Activated naive CD8-positive, alpha-beta T cell treated with anti-CD3 and anti-CD28 coated beads, Interleukin-2, amount 10 ng/mL, durations not matched to agents 7 days and 5 days (primary cell): Measurements from ENCODE around the gene HERC2. TPM values are rescaled to one million over a fixed set of nuclear protein-coding genes. Genes with fewer than 3 reads are reported as not detected.
"Not testable (repeated sequence)": the region's sequence is repeated elsewhere in the genome, so short reads cannot be mapped to it uniquely, and the experiment has no call there.

Experiments used
- ATAC-seq: fragments of 150-1000 bp; cut with Tn5 transposase; one replicate; pipeline ENCODE4 v1.10.0; 2021; ENCODE audit warnings: low read depth, moderate library complexity
- POLR2A ChIA-PET: fragments of 350-600 bp; sonication (Branson Sonifier 250); formaldehyde crosslinking; loops from one replicate; lab custom pipeline; 2021; ENCODE audit warnings: antibody characterized with exemption; lab: Charles Lee
- DNase-seq: peaks from one replicate; pipeline ENCODE4 v3.0.0; 2021
- H3K27ac Mint-ChIP-seq: one replicate; pipeline ENCODE4 v1.8.0; 2022; ENCODE audit warnings: mild to moderate bottlenecking, mixed read lengths
- H3K27me3 Mint-ChIP-seq: one replicate; pipeline ENCODE4 v1.8.0; 2022; ENCODE audit warnings: mild to moderate bottlenecking, moderate library complexity, mixed read lengths
- H3K36me3 Mint-ChIP-seq: one replicate; pipeline ENCODE4 v1.8.0; 2021; ENCODE audit warnings: mild to moderate bottlenecking, mixed read lengths
- H3K4me1 Mint-ChIP-seq: one replicate; pipeline ENCODE4 v1.8.0; 2021; ENCODE audit warnings: mixed read lengths
- H3K4me3 Mint-ChIP-seq: one replicate; pipeline ENCODE4 v1.8.0; 2022; ENCODE audit warnings: mild to moderate bottlenecking, moderate library complexity, mixed read lengths
- H3K9me3 Mint-ChIP-seq: one replicate; pipeline ENCODE4 v1.8.0; 2021; ENCODE audit warnings: mixed read lengths
- total RNA-seq, 2 experiments: library from RNA; stranded (reverse); gene quantifications; one replicate each; pipeline ENCODE4 v1.2.3, GENCODE V29; 2021

HERC2 gene
- total RNA-seq, 2 experiments from 2014 or later: 43.0 to 47.0 TPM

DNA sequence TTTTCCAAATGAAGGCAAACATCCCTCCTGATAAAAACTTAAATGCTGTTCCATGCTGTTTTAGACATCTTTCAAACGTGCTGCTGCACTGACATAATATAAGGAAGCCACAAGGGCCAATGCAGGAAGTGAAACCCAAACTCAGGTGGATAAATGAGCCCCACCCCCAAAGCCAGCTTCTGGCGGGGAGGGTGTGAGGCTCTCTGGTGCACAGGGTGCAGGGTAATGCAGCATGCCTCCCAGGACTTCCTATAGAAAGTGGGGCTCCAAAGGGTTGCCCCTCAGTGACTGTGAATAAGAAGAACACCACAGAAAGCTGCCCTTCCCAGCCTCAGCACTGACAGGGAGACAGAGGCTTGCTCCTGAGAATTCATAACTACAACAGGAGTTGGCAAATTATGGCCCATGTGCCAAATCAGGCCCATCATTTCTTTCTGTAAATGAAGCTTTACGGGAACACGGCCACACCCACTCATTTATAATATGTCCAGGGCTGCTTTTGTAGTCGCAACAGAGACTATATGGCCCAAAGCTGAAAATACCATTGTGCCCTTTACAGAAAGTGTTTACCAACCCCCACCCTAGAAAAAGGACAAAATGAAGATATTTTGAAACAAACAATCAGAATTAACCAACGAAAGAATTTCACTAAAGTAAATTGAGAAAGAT lies 185.6 kb downstream of the HERC2 start:
- H3K9me3 Mint-ChIP-seq, H3K4me3 Mint-ChIP-seq, POLR2A ChIA-PET, H3K27me3 Mint-ChIP-seq: not testable (repeated sequence)
- peak overlapping the region; percentile 72 for H3K27ac Mint-ChIP-seq
- peak; percentile 100 for ATAC-seq
- DNase-seq: peak; percentile 47
- H3K36me3 Mint-ChIP-seq: peaks cover 24% of the 10 kb centered on the region
- peaks cover 16% of the 10 kb centered on the region for H3K4me1 Mint-ChIP-seq

DNA sequence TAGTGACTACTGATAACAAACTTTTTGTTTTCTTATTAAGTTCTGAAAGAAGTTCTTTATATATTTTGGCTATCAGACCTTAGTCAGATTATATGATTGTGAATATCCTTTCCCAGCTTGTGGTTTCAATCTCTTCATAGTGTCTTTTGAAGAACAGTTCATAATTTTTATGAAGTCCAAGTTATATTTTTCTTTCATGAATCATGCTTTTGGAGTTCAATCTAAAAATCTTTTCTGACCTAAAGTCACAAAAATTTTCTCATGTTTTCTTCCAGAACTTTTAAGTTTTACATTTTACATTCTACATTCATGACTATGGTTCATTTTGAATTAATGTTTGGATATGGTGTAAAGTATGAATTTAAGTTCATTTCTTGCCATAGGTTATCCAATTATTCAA lies 188.7 kb downstream of the HERC2 start:
- no peak overlapping the region for H3K4me3 Mint-ChIP-seq
- DNase-seq: no peak
- H3K27me3 Mint-ChIP-seq: no peaks in the 10 kb centered on the region
- H3K9me3 Mint-ChIP-seq: no peaks in the 10 kb centered on the region
- peaks cover 16% of the 10 kb centered on the region for H3K4me1 Mint-ChIP-seq
- peaks cover 14% of the 10 kb centered on the region for H3K36me3 Mint-ChIP-seq
- H3K27ac Mint-ChIP-seq: no peak overlapping the region
- POLR2A ChIA-PET: no interaction called here
- no peak for ATAC-seq

DNA sequence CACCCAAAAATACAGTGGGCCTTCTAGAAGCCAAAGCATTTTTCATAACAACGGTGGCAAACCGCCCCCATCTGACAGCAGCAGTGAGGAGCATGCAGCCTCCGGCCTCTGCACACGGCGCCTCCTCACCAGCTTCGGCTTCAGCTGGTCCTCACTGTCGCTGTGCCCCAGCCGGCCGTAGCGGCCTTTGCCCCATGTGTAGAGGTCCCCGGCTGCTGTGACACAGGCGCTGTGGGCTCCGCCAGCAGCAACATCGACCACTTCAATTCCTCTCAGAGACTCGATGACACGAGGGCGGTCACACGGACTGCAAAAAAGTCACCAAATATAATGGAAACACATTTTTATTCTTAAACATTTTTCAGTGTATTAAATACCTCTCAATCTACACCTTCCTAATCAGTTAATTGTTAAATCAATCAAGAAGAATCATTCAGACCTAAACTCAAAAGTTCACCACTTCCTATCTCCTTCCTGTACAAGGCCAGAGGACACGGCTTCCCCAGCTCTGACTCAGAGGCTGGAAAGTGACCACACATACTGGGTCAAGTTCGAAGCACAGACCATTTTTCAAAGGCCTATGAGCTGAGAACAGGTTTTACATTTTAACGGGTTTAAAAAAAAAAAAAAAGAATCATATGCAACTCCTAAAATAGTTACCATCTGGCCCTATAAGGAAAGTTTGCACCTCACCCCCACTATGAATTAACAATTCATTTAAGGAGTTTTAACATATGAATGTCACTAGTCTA lies 189.3 kb downstream of the HERC2 start:
- Mint-ChIP-seq H3K4me1 (peaks cover 16% of the 10 kb centered on the region), H3K36me3 (peaks cover 16% of the 10 kb centered on the region), H3K27ac (no peak overlapping the region), H3K9me3 (no peaks in the 10 kb centered on the region), H3K4me3 (no peak overlapping the region), H3K27me3 (no peaks in the 10 kb centered on the region)
- POLR2A ChIA-PET: no interaction called here
- ATAC-seq: no peak
- no peak for DNase-seq

DNA sequence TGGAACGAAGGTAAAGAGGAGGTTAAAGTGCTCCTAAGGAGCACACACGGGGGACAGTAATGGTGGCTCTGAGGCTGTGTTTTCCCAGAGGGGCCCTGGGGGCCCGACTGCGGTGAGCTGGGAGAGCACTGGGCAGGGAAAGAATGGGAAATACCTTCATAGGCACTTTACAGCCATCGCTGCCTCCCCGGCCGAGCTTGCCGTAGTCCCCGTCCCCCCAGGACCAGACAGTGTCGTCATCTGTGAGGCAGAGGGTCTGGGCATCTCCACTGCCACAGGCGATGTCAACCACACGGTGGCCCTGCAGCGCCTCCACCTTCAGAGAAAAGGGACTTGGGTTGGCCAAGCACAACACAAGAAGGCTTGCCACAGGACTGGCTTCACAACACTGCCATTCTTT lies 190.0 kb downstream of the HERC2 start:
- Mint-ChIP-seq H3K4me1 (peaks cover 16% of the 10 kb centered on the region), H3K4me3 (no peak overlapping the region), H3K9me3 (no peaks in the 10 kb centered on the region), H3K27me3 (no peaks in the 10 kb centered on the region), H3K36me3 (peaks cover 15% of the 10 kb centered on the region), H3K27ac (no peak overlapping the region)
- POLR2A ChIA-PET: no interaction called here
- ATAC-seq (no peak), DNase-seq (no peak)

DNA sequence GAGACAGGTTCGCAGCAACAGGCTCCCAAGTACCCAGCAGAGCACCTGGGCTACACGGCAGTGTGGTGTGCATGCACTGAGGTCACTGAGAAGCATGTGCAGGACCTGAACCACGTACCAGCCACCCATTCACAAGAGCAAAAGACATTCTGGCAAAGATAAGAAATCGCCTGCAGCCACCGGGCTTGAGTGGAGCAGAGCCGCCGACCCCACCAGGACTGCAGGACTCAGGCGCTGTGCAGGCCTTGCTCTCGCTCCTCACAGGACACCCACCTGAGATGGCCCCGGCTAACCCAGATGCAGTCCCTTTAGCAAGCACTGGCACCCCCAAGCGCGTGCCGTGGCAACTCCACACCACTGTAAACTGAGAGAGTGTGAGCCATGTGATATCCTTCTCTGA lies 190.6 kb downstream of the HERC2 start:
- Mint-ChIP-seq H3K27me3 (no peaks in the 10 kb centered on the region), H3K36me3 (peaks cover 15% of the 10 kb centered on the region), H3K4me1 (peaks cover 11% of the 10 kb centered on the region), H3K4me3 (no peak overlapping the region), H3K27ac (no peak overlapping the region), H3K9me3 (no peaks in the 10 kb centered on the region)
- DNase-seq: no peak
- POLR2A ChIA-PET: no interaction called here
- ATAC-seq: no peak

DNA sequence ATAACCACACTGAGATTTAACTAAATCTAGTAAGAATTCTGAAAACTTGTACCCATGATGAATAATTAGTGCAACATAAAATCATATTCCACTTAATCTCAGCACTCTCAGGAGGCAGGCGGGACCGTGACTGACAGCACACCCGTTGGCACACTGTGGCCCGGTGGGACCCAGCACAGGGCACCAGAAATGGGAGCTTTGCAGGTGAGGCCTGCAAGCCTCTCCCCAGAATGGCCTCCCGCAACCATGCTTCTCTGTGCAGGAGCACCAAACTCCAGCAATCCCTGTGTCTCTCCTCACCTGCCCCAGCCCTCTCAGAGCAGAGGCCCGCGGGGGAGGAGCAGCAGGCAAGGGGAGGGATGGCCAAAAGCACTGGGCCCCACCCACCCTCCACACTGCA lies 191.3 kb downstream of the HERC2 start:
- Mint-ChIP-seq H3K4me3 (no peak overlapping the region), H3K4me1 (peaks cover 8% of the 10 kb centered on the region), H3K36me3 (peaks cover 15% of the 10 kb centered on the region), H3K27me3 (no peaks in the 10 kb centered on the region), H3K9me3 (no peaks in the 10 kb centered on the region), H3K27ac (no peak overlapping the region)
- ATAC-seq (no peak), DNase-seq (no peak)
- POLR2A ChIA-PET: no interaction called here

DNA sequence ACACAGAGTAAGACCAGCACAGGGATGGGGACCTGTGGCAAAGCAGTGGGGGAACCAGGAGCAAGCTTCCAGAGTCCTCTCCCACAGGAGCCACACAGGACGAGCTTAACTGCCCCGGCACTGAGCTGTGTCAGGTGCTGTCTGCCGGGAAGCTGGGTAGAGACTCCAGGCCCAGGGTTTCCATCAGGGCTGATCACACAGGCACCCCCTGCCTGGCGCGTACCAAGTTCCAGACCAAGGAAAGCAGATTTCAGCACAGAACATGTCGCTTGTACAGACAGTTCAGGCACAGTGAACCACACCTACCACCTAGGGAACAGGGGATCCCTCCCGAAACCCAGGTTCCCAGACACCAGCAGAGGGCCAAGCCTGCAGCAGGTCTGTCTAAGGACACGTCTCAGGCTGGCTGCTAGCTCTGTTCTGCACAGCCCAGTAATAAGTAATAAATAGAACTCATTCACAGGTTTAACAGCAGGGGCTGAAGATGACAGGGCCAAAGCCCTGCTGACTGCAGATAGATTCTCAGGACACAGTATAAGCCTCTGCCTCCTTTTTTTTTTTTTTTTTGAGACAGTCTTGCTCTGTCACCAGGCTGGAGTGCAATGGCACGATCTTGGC lies 192.6 kb downstream of the HERC2 start:
- Mint-ChIP-seq H3K27ac (no peak overlapping the region), H3K27me3 (no peaks in the 10 kb centered on the region), H3K4me3 (no peak overlapping the region), H3K36me3 (peaks cover 7% of the 10 kb centered on the region), H3K9me3 (no peaks in the 10 kb centered on the region), H3K4me1 (peaks cover 6% of the 10 kb centered on the region)
- no peak for ATAC-seq
- POLR2A ChIA-PET: interaction anchor here (0.7 kb wide), 2 partner anchors 567 to 1000 kb away, joined by 3 to 4 read pairs; no protein-coding TSS in a partner anchor
- no peak for DNase-seq

DNA sequence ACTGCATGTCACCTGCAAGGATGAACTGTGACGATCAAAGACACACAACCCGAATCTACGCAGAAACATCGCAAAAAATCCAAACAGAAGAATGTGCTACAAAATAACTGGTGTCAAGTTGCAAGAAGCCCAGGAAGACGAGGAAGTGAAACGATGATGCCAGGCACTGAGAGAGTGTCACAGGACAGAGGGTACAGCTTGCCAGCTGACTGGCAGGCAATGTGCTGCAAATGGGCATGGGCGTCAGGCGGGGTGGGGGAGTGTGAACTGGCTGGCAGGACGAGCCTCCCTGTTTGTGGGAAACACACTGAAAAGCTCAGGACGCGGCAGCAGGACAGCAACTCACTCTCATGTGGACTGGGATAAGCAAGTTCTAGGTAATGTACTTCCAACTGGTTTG lies 193.9 kb downstream of the HERC2 start:
- H3K36me3 Mint-ChIP-seq: peaks cover 5% of the 10 kb centered on the region
- ATAC-seq (no peak), DNase-seq (no peak)
- H3K4me1 Mint-ChIP-seq: peaks cover 3% of the 10 kb centered on the region
- no peaks in the 10 kb centered on the region for H3K27me3 Mint-ChIP-seq
- POLR2A ChIA-PET: no interaction called here
- no peaks in the 10 kb centered on the region for H3K9me3 Mint-ChIP-seq
- H3K27ac Mint-ChIP-seq: no peak overlapping the region
- H3K4me3 Mint-ChIP-seq: no peak overlapping the region

DNA sequence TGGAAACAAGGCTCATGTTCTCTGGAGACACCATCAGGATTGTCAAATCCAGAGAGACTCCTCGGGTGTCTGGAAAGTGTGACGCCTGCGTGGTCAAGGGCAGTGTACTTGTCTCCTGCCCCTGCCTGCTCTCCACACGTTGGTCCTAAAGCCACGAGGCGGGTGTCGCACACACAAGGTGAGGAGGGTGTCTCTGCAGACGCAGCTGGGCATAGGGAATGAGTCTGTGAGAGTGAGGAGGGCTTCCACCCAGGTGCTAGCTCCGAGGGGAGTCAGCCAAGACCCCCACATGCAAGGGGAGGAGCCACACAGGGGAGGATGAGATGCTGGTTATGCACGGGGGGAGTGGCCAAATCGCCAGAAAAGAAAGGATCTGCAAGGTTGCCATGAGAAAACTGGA lies 194.9 kb downstream of the HERC2 start:
- no peak for ATAC-seq
- no peak overlapping the region for H3K27ac Mint-ChIP-seq
- peaks cover 5% of the 10 kb centered on the region for H3K36me3 Mint-ChIP-seq
- DNase-seq: no peak
- no peaks in the 10 kb centered on the region for H3K9me3 Mint-ChIP-seq
- H3K4me3 Mint-ChIP-seq: no peak overlapping the region
- H3K27me3 Mint-ChIP-seq: no peaks in the 10 kb centered on the region
- POLR2A ChIA-PET: no interaction called here
- H3K4me1 Mint-ChIP-seq: no peaks in the 10 kb centered on the region

DNA sequence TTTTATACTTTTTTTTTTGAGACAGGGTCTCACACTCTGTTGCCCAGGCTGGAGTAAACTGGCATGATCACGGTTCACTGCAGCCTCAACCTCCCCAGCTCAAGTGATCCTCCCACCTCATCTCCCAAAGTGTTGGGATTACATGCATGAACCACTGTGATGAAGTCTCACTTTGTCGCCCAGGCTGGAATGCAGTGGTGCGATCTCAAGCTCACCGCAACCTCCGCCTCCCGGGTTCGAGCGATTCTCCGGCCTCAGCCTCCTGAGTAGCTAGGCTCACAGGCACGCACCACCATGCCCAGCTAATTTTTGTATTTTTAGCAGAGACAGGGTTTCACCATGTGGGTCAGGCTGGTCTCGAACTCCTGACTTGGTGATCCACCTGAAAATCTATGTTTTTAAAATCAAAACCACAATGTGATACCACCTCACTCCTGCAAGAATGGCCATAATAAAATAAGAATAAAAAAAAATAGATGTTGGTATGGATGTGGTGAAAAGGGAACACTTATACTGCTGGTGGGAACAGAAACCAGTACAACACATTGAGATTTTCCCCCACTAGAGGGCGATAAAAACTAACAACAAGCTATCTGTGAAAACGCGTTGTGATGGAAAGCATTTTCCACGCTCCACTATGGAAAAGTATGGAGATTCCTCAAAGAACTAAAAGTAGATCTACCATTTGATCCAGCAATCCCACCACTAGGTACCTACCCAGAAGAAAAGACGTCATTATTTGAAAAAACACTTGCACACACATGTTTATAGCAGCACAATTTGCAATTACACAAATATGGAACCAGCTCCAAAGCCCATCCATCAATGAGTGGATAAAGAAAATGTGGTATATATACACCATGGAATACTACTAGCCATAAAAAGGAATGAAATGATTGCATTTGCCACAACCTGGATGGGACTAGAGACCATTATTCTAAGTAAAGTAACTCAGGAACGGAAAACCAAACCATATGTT lies 196.0 kb downstream of the HERC2 start:
- DNase-seq (no peak), ATAC-seq (no peak)
- Mint-ChIP-seq H3K9me3 (no peaks in the 10 kb centered on the region), H3K4me1 (peaks cover 1% of the 10 kb centered on the region), H3K27ac (no peak overlapping the region), H3K36me3 (peaks cover 5% of the 10 kb centered on the region), H3K27me3 (no peaks in the 10 kb centered on the region), H3K4me3 (no peak overlapping the region)
- POLR2A ChIA-PET: no interaction called here

DNA sequence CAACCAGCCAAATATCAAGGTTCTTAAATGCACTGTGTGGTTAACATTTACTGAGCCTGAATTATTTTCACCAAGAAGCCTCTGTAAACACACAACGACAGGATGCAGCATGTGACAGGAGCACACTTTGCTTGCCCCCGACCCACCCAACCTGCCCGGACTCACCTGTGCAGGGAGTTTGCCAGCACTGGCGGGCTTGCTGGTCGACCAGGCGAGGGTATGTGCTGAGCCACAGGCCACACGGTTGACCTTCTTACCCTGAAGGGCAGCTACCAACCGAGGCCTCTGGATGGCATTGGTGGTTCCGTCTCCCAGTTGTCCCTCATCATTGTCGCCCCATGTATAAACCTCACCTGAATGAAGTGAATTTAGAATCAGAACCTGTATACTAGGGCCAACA lies 197.1 kb downstream of the HERC2 start:
- Mint-ChIP-seq H3K4me3 (no peak overlapping the region), H3K27ac (no peak overlapping the region), H3K27me3 (no peaks in the 10 kb centered on the region), H3K36me3 (peaks cover 3% of the 10 kb centered on the region), H3K9me3 (no peaks in the 10 kb centered on the region), H3K4me1 (peaks cover 1% of the 10 kb centered on the region)
- ATAC-seq: no peak
- POLR2A ChIA-PET: no interaction called here
- DNase-seq: no peak

DNA sequence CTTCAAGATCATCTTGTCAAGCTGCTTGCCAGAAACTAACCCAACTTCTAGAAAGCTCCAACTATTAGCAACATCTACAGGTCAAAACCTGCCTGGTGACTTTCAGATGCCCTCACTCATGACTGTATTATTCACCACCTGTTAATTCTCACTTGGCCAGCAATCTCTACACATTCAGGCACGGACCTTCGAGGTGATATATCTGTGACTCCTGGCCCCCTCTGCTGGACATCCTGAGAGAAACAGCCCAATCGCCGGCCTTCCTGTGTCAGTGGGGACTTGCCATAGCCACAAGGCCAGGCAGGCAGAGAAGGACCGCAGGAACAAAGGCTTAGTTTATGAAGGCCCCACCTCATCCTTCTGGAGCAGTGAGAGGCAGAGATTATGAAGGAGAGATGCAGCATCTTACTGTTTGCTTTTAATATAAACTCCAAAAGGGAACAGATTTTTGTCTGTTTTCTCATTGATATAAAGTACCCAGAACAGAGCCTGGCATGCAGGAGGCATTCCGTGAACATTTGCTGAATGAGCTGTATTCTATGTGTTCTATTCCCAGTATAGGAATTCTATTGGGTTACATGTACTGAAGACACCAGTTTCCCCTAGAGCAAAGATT lies 198.5 kb downstream of the HERC2 start:
- Mint-ChIP-seq H3K4me1 (peaks cover 1% of the 10 kb centered on the region), H3K9me3 (no peaks in the 10 kb centered on the region), H3K27me3 (no peaks in the 10 kb centered on the region), H3K27ac (no peak overlapping the region), H3K36me3 (peaks cover 3% of the 10 kb centered on the region), H3K4me3 (no peak overlapping the region)
- DNase-seq (peak; percentile 51), ATAC-seq (peak; percentile 56)
- POLR2A ChIA-PET: no interaction called here
